Hepatocyte (in vitro differentiated cells): ENCODE data around the gene GFOD1. TPM values are rescaled to one million over a fixed set of nuclear protein-coding genes. Genes with fewer than 3 reads are reported as not detected.

ENCODE experiments used
- DNase-seq: peaks from one replicate; pipeline ENCODE4 v3.0.0-alpha.2; 2016; ENCODE audit warnings: low spot score
- H2AFZ ChIP-seq: fragments of 200-600 bp; sonication (generic); 2 replicates; pipeline ENCODE4 v1.6.0; 2016; ENCODE audit warnings: antibody characterized with exemption, mild to moderate bottlenecking
- H3K27ac ChIP-seq: fragments of 200-600 bp; sonication (generic); 2 replicates; pipeline ENCODE4 v1.5.1; 2016; ENCODE audit warnings: mild to moderate bottlenecking
- H3K27me3 ChIP-seq: fragments of 200-600 bp; sonication (generic); 2 replicates; pipeline ENCODE4 v1.6.1; 2016
- H3K36me3 ChIP-seq: fragments of 200-600 bp; sonication (generic); replicated peaks from 2 replicates; pipeline ENCODE4 v1.5.1; 2016; ENCODE audit warnings: low read depth; ENCODE audit not compliant: insufficient read depth
- H3K4me1 ChIP-seq: fragments of 200-600 bp; sonication (generic); 2 replicates; pipeline ENCODE4 v1.5.1; 2016; ENCODE audit warnings: mild to moderate bottlenecking, moderate library complexity; ENCODE audit not compliant: insufficient read depth
- H3K4me2 ChIP-seq: fragments of 200-600 bp; sonication (generic); 2 replicates; pipeline ENCODE4 v1.6.0; 2016
- H3K4me3 ChIP-seq: fragments of 200-600 bp; sonication (generic); 2 replicates; pipeline ENCODE4 v1.5.1; 2016; ENCODE audit warnings: mild to moderate bottlenecking
- H3K79me2 ChIP-seq: fragments of 200-600 bp; sonication (generic); 2 replicates; pipeline ENCODE4 v1.6.0; 2017; ENCODE audit warnings: mild to moderate bottlenecking
- H3K9me2 ChIP-seq: fragments of 200-600 bp; sonication (generic); replicated peaks from 2 replicates; pipeline ENCODE4 v1.6.0; 2017; ENCODE audit warnings: mild to moderate bottlenecking; ENCODE audit not compliant: insufficient read depth
- H3K9me3 ChIP-seq: fragments of 200-600 bp; sonication (generic); 2 replicates; pipeline ENCODE4 v1.5.1; 2016; ENCODE audit warnings: low read depth, mild to moderate bottlenecking
- H4K20me1 ChIP-seq: fragments of 200-600 bp; sonication (generic); 2 replicates; pipeline ENCODE4 v1.6.0; 2016; ENCODE audit warnings: mild to moderate bottlenecking; ENCODE audit not compliant: insufficient read depth, poor library complexity, severe bottlenecking
- EZH2 ChIP-seq: fragments of 200-600 bp; sonication (generic); IDR thresholded peaks from 2 replicates; pipeline ENCODE4 v1.6.1; 2016; ENCODE audit warnings: antibody characterized with exemption, mild to moderate bottlenecking, borderline replicate concordance
- EZH2phosphoT487 ChIP-seq: fragments of 200-600 bp; sonication (generic); IDR thresholded peaks from one replicate; pipeline ENCODE4 v1.6.1; 2018; ENCODE audit warnings: antibody characterized with exemption, mild to moderate bottlenecking, low read depth, moderate library complexity; ENCODE audit not compliant: unreplicated experiment, severe bottlenecking
- WGBS: methylation state at CpG from one replicate; pipeline ENCODE4 v1.1.6; 2016; ENCODE audit warnings: low lambda C conversion rate; ENCODE audit errors: missing lambda C conversion rate; 5-methylcytosine and 5-hydroxymethylcytosine counted together
- polyA plus RNA-seq: library from polyadenylated mRNA; unstranded; fragments of >200 nt; fragmentation: Nextera tagmentation; extraction: Ambion mirVana; gene quantifications from 2 replicates; pipeline ENCODE4 v1.2.1, GENCODE V29; 2016
- total RNA-seq: library from RNA; depleted of rRNA; stranded (reverse); fragments of >200 nt; gene quantifications from 2 replicates; pipeline ENCODE4 v1.2.3, GENCODE V29; 2014
- TF ChIP-seq, protein P1 (sequence below): fragments of 200-600 bp; sonication (generic); IDR thresholded peaks from 2 replicates; pipeline ENCODE4 v1.5.1; 2016; ENCODE audit warnings: antibody characterized with exemption, mild to moderate bottlenecking; ENCODE audit not compliant: poor library complexity

Gene GFOD1
- total and polyA plus RNA-seq, 2 experiments from 2014 or later = 2.8 to 3.5 TPM

DNA sequence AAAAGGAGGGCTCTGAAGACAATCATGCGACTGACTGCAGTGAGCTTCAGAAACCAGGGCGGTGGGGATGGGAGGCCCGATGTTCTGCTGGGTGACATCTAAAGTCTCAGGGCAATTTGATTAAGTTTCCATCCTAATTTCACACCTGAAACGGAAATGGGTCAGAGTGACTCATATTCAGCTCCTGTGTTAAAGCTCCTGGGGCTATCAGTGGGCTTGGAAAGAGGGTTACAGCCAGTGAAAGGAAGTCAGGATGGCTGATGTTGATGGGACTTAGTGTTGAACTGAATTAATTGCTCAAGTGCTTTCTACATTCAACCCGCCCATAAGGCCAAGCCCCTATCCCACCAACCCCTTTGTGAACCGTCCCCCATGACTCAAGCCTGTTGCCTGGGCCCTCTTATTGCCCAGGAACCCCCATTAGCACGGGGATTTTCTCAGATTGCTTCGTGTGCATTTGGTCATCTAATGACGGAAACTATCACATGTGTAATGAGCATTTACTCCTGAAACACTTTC lies 112.0 kb downstream of the GFOD1 start:
- H3K27me3 ChIP-seq = no peaks in the 10 kb centered on the region
- H3K4me1 ChIP-seq = no peaks in the 10 kb centered on the region
- H3K4me2 ChIP-seq = no peak overlapping the region
- WGBS = 90% methylated on average over 9 of the region's 9 CpGs
- no peaks in the 10 kb centered on the region for H3K79me2 ChIP-seq
- no peaks in the 10 kb centered on the region for H4K20me1 ChIP-seq
- no peaks in the 10 kb centered on the region for H3K9me2 ChIP-seq
- no peak overlapping the region for H3K27ac ChIP-seq
- DNase-seq = no peak
- H3K9me3 ChIP-seq = no peaks in the 10 kb centered on the region
- TF ChIP-seq EZH2 = no peak
- TF ChIP-seq, protein P1, sequence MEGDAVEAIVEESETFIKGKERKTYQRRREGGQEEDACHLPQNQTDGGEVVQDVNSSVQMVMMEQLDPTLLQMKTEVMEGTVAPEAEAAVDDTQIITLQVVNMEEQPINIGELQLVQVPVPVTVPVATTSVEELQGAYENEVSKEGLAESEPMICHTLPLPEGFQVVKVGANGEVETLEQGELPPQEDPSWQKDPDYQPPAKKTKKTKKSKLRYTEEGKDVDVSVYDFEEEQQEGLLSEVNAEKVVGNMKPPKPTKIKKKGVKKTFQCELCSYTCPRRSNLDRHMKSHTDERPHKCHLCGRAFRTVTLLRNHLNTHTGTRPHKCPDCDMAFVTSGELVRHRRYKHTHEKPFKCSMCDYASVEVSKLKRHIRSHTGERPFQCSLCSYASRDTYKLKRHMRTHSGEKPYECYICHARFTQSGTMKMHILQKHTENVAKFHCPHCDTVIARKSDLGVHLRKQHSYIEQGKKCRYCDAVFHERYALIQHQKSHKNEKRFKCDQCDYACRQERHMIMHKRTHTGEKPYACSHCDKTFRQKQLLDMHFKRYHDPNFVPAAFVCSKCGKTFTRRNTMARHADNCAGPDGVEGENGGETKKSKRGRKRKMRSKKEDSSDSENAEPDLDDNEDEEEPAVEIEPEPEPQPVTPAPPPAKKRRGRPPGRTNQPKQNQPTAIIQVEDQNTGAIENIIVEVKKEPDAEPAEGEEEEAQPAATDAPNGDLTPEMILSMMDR = no peak
- no peak overlapping the region for H2AFZ ChIP-seq
- H3K36me3 ChIP-seq = no peaks in the 10 kb centered on the region
- no peak overlapping the region for H3K4me3 ChIP-seq

DNA sequence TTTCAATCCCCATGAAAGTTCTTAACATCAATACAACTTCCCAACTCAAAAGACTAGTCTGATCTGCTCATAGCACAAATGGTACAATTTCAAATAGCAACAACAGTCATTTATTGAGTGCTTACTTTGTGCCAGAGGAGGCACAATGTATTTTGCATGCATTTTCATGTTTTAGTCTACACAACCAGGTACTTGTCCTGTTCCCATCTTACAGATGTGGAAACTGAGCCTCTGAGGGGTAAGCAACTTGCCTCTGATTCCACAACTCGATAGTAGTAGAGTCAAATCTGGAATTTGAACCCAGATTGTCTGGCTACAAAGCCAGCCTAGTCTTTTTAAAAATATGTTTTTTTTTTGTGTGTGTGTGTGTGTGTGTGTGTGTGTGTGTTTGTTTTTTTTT lies 113.5 kb downstream of the GFOD1 start:
- no peak overlapping the region for H3K4me2 ChIP-seq
- H3K27ac ChIP-seq = no peak overlapping the region
- WGBS = 100% methylated on average over 1 of the region's 1 CpG
- H3K27me3 ChIP-seq = no peaks in the 10 kb centered on the region
- H3K79me2 ChIP-seq = no peaks in the 10 kb centered on the region
- DNase-seq = no peak
- H3K9me3 ChIP-seq = no peaks in the 10 kb centered on the region
- no peak overlapping the region for H2AFZ ChIP-seq
- no peaks in the 10 kb centered on the region for H4K20me1 ChIP-seq
- TF ChIP-seq EZH2phosphoT487 = no peak
- TF ChIP-seq, protein P1 = no peak
- no peak for TF ChIP-seq EZH2
- no peak overlapping the region for H3K4me3 ChIP-seq
- no peaks in the 10 kb centered on the region for H3K36me3 ChIP-seq
- no peaks in the 10 kb centered on the region for H3K4me1 ChIP-seq
- H3K9me2 ChIP-seq = no peaks in the 10 kb centered on the region

DNA sequence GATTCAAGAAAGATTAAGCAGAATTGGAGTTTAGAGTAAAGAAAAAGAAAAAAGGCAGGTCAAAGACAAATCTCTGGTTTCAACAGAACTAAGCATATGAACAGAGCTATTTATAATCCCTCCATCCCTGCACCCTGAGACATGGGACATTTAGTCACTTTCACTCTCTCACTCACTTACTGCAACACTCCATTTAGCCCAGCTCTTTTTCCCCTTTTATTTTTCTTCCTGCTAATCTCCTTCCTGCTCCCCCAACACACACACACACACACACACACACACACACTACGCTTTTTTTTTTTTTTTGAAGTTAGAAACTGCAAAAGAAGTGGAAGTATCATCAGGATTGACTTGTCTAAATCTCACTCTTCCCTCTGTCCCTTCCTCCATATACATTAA lies 113.9 kb downstream of the GFOD1 start:
- 100% methylated on average over 1 of the region's 1 CpG for WGBS
- H4K20me1 ChIP-seq = no peaks in the 10 kb centered on the region

More for the DNA sequence above, 113.9 kb downstream of the GFOD1 start:
- Histone ChIP-seq H3K4me1 (no peaks in the 10 kb centered on the region), H3K9me2 (no peaks in the 10 kb centered on the region), H2AFZ (no peak overlapping the region), H3K9me3 (no peaks in the 10 kb centered on the region), H3K79me2 (no peaks in the 10 kb centered on the region), H3K27me3 (no peaks in the 10 kb centered on the region), H3K4me3 (no peak overlapping the region), H3K27ac (no peak overlapping the region), H3K4me2 (no peak overlapping the region), H3K36me3 (no peaks in the 10 kb centered on the region)
- no peak for TF ChIP-seq EZH2
- TF ChIP-seq EZH2phosphoT487 = no peak
- TF ChIP-seq, protein P1 = no peak
- no peak for DNase-seq
